Astrocyte (in vitro differentiated cells and primary cell): ENCODE data around the gene ARF3. TPM values are rescaled to one million over a fixed set of nuclear protein-coding genes. Genes with fewer than 3 reads are reported as not detected.

Experiments used
- DNase-seq: peaks from one replicate; pipeline ENCODE4 v3.0.0-alpha.2; 2010; ENCODE audit warnings: low read depth
- FAIRE-seq: peaks from 2 replicates; lab custom pipeline; 2011; peaks lifted over from hg19 to GRCh38; lab: Jason Lieb, UNC
- H2AFZ ChIP-seq: 2 replicates; pipeline ENCODE4 v1.6.0; 2012; ENCODE audit warnings: low read depth, low read length, inconsistent platforms
- H3K27ac ChIP-seq: 2 replicates; pipeline ENCODE4 v1.5.1; 2011; ENCODE audit warnings: low read depth, low read length, inconsistent platforms
- H3K27me3 ChIP-seq: 2 replicates; pipeline ENCODE4 v1.6.0; 2011; ENCODE audit warnings: low read length, inconsistent platforms; ENCODE audit not compliant: insufficient read depth
- H3K36me3 ChIP-seq: 2 replicates; pipeline ENCODE4 v1.5.1; 2011; ENCODE audit warnings: low read length, inconsistent platforms; ENCODE audit not compliant: insufficient read depth
- H3K4me1 ChIP-seq: 2 replicates; pipeline ENCODE4 v1.5.1; 2011; ENCODE audit warnings: low read length, inconsistent platforms; ENCODE audit not compliant: insufficient read depth
- H3K4me2 ChIP-seq: 2 replicates; pipeline ENCODE4 v1.6.0; 2012; ENCODE audit warnings: low read length, inconsistent platforms
- H3K4me3 ChIP-seq: 2 replicates; pipeline ENCODE4 v1.5.1; 2011; ENCODE audit warnings: low read depth, mild to moderate bottlenecking, low read length, inconsistent platforms; ENCODE audit not compliant: insufficient read depth
- H3K79me2 ChIP-seq: 2 replicates; pipeline ENCODE4 v1.6.0; 2012; ENCODE audit warnings: mild to moderate bottlenecking, low read length, inconsistent platforms; ENCODE audit not compliant: insufficient read depth
- H3K9ac ChIP-seq: 2 replicates; pipeline ENCODE4 v1.6.0; 2012; ENCODE audit warnings: mild to moderate bottlenecking, low read length, inconsistent platforms
- H3K9me3 ChIP-seq: 2 replicates; pipeline ENCODE4 v1.5.1; 2012; ENCODE audit warnings: low read depth, mild to moderate bottlenecking, low read length, inconsistent platforms; ENCODE audit not compliant: insufficient read depth
- H4K20me1 ChIP-seq: 2 replicates; pipeline ENCODE4 v1.6.0; 2012; ENCODE audit warnings: low read length, inconsistent platforms; ENCODE audit not compliant: insufficient read depth
- H3K27ac Mint-ChIP-seq: one replicate; pipeline ENCODE4 v1.8.0; 2021; ENCODE audit warnings: mild to moderate bottlenecking, mixed read lengths; ENCODE audit not compliant: unreplicated experiment
- H3K27me3 Mint-ChIP-seq: one replicate; pipeline ENCODE4 v1.8.0; 2021; ENCODE audit warnings: low read depth, mixed read lengths; ENCODE audit not compliant: unreplicated experiment
- H3K36me3 Mint-ChIP-seq: one replicate; pipeline ENCODE4 v1.8.0; 2021; ENCODE audit warnings: low read depth, mixed read lengths; ENCODE audit not compliant: unreplicated experiment
- H3K4me1 Mint-ChIP-seq: one replicate; pipeline ENCODE4 v1.8.0; 2021; ENCODE audit warnings: low read depth, mixed read lengths; ENCODE audit not compliant: unreplicated experiment
- H3K4me3 Mint-ChIP-seq: one replicate; pipeline ENCODE4 v1.8.0; 2021; ENCODE audit warnings: mild to moderate bottlenecking, moderate library complexity, mixed read lengths; ENCODE audit not compliant: unreplicated experiment
- H3K9me3 Mint-ChIP-seq: one replicate; pipeline ENCODE4 v1.8.0; 2021; ENCODE audit warnings: mild to moderate bottlenecking, mixed read lengths; ENCODE audit not compliant: unreplicated experiment
- EZH2 ChIP-seq: IDR thresholded peaks from 2 replicates; pipeline ENCODE4 v1.6.1; 2012; ENCODE audit warnings: mild to moderate bottlenecking, low read length, inconsistent platforms; ENCODE audit not compliant: insufficient read depth
- total RNA-seq: library from RNA; stranded (reverse); gene quantifications from 2 replicates; pipeline ENCODE4 v1.2.1, GENCODE V29; 2021
- TF ChIP-seq, protein P1 (sequence below): IDR thresholded peaks from 2 replicates; pipeline ENCODE4 v1.5.1; 2011; ENCODE audit warnings: low read depth, mild to moderate bottlenecking, inconsistent platforms, low read length, moderate library complexity; ENCODE audit not compliant: insufficient read depth

The ARF3 gene
- total RNA-seq, 1 donor from 2014 or later, result 229 TPM

GRCh38 chr12:48973941-48974673 is 16.8 kb upstream of the ARF3 start:
- peaks cover 39% of the 10 kb centered on the region for H4K20me1 ChIP-seq
- peaks cover 76% of the 10 kb centered on the region for H3K27me3 Mint-ChIP-seq

DNA sequence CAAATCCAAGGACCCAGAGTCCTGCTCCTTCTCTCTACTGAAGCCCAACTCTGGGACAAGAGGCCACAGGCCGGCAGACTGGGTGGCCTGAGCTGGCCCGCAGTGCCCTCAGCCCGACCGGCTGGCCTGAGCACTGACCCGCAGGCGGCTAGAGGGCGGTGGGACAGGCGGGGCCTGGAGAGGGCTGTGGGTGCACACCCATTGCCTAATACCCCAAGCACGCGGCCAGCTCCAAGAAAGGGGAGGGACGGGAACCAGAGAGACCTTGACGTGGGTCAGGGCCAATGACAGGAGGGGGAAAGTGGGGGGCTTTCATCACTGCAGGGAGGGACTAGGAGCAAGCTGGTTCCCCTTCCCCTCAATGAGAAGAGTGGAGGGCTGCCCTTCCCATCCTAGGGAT is 16.2 kb upstream of the ARF3 start:
- Histone ChIP-seq H3K27ac (no peak overlapping the region), H4K20me1 (peaks cover 35% of the 10 kb centered on the region), H3K9me3 (no peaks in the 10 kb centered on the region), H3K36me3 (no peaks in the 10 kb centered on the region), H2AFZ (no peak overlapping the region), H3K9ac (no peak overlapping the region), H3K4me1 (peaks cover 48% of the 10 kb centered on the region), H3K27me3 (peaks cover 81% of the 10 kb centered on the region), H3K4me3 (no peak overlapping the region), H3K4me2 (no peak overlapping the region), H3K79me2 (no peaks in the 10 kb centered on the region)
- H3K4me3 Mint-ChIP-seq, result no peak overlapping the region
- no peak for TF ChIP-seq EZH2
- TF ChIP-seq, protein P1, sequence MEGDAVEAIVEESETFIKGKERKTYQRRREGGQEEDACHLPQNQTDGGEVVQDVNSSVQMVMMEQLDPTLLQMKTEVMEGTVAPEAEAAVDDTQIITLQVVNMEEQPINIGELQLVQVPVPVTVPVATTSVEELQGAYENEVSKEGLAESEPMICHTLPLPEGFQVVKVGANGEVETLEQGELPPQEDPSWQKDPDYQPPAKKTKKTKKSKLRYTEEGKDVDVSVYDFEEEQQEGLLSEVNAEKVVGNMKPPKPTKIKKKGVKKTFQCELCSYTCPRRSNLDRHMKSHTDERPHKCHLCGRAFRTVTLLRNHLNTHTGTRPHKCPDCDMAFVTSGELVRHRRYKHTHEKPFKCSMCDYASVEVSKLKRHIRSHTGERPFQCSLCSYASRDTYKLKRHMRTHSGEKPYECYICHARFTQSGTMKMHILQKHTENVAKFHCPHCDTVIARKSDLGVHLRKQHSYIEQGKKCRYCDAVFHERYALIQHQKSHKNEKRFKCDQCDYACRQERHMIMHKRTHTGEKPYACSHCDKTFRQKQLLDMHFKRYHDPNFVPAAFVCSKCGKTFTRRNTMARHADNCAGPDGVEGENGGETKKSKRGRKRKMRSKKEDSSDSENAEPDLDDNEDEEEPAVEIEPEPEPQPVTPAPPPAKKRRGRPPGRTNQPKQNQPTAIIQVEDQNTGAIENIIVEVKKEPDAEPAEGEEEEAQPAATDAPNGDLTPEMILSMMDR, result no peak
- no peak for DNase-seq
- no peak overlapping the region for H3K27ac Mint-ChIP-seq
- peaks cover 12% of the 10 kb centered on the region for H3K4me1 Mint-ChIP-seq
- FAIRE-seq, result no peak
- H3K27me3 Mint-ChIP-seq, result peaks cover 76% of the 10 kb centered on the region
- H3K9me3 Mint-ChIP-seq, result peaks cover 6% of the 10 kb centered on the region
- no peaks in the 10 kb centered on the region for H3K36me3 Mint-ChIP-seq

More at GRCh38 chr12:48973941-48974673, 16.8 kb upstream of the ARF3 start:
- H3K9me3 ChIP-seq, result no peaks in the 10 kb centered on the region
- Mint-ChIP-seq H3K9me3 (peaks cover 6% of the 10 kb centered on the region), H3K27ac (no peak overlapping the region), H3K4me3 (no peak overlapping the region), H3K36me3 (no peaks in the 10 kb centered on the region), H3K4me1 (peaks cover 12% of the 10 kb centered on the region)
- H3K36me3 ChIP-seq, result no peaks in the 10 kb centered on the region
- no peak overlapping the region for H3K4me2 ChIP-seq
- no peak for TF ChIP-seq EZH2
- TF ChIP-seq, protein P1, result peak; percentile 46
- DNase-seq (peak; percentile 42), FAIRE-seq (no peak)
- no peak overlapping the region for H3K4me3 ChIP-seq
- H3K27ac ChIP-seq, result no peak overlapping the region
- peaks cover 54% of the 10 kb centered on the region for H3K4me1 ChIP-seq
- peaks cover 84% of the 10 kb centered on the region for H3K27me3 ChIP-seq
- no peak overlapping the region for H2AFZ ChIP-seq
- no peak overlapping the region for H3K9ac ChIP-seq
- H3K79me2 ChIP-seq, result no peaks in the 10 kb centered on the region

- Histone ChIP-seq H3K9ac (no peak overlapping the region), H3K4me1 (peaks cover 44% of the 10 kb centered on the region), H3K4me3 (no peak overlapping the region), H3K36me3 (no peaks in the 10 kb centered on the region), H3K27ac (no peak overlapping the region), H2AFZ (no peak overlapping the region), H3K4me2 (peak overlapping the region; percentile 18), H3K27me3 (peaks cover 81% of the 10 kb centered on the region), H3K79me2 (no peaks in the 10 kb centered on the region), H4K20me1 (peaks cover 35% of the 10 kb centered on the region), H3K9me3 (no peaks in the 10 kb centered on the region)
- no peak for FAIRE-seq
- Mint-ChIP-seq H3K9me3 (peaks cover 6% of the 10 kb centered on the region), H3K4me3 (peak overlapping the region; percentile 27), H3K27ac (no peak overlapping the region), H3K27me3 (peaks cover 80% of the 10 kb centered on the region), H3K4me1 (peaks cover 12% of the 10 kb centered on the region), H3K36me3 (no peaks in the 10 kb centered on the region)
- DNase-seq, result no peak
- TF ChIP-seq, protein P1, result no peak
- TF ChIP-seq EZH2, result no peak
Observed at GRCh38 chr12:48972952-48973483, 15.7 kb upstream of the ARF3 start.
